HEK293 (cell line): ENCODE measurements around the gene FTH1.
A peak's percentile ranks its signal among the peaks of the same experiment; 100 is the strongest.
"Not testable (repeated sequence)": the region's sequence is repeated elsewhere in the genome, so short reads cannot be mapped to it uniquely, and the experiment has no call there.

Source experiments
- CTCF ChIA-PET: fragments of 350-600 bp; formaldehyde crosslinking; extraction: SDS; loops from one replicate; lab custom pipeline; 2021; ENCODE audit warnings: antibody characterized with exemption; lab: Yijun Ruan, JAX
- POLR2A ChIA-PET: fragments of 300-600 bp; formaldehyde crosslinking; extraction: SDS; loops from one replicate; lab custom pipeline; 2020; ENCODE audit warnings: antibody characterized with exemption, inconsistent platforms; lab: Yijun Ruan, JAX
- H3K27ac ChIP-seq: fragments of 200-500 bp; sonication (Bioruptor generic); 2 replicates; pipeline ENCODE4 v1.5.1; 2014; ENCODE audit warnings: low read depth, low read length, control low read depth, inconsistent platforms; ENCODE audit errors: extremely low read depth
- H3K36me3 ChIP-seq, 2 experiments: fragments of 200-500 bp in 1 of 2; sonication (Bioruptor generic) in 1 of 2; 1 replicate in 1 of 2; 2 replicates in 1 of 2; pipeline ENCODE4 v1.5.1; 2014 to 2017; ENCODE audit warnings: inconsistent platforms in 2 of 2, low read length in 2 of 2; ENCODE audit not compliant: control insufficient read depth in 2 of 2, insufficient read depth in 1 of 2
- H3K4me1 ChIP-seq: fragments of 200-500 bp; sonication (Bioruptor generic); 2 replicates; pipeline ENCODE4 v1.5.1; 2014; ENCODE audit warnings: mild to moderate bottlenecking, low read length, inconsistent platforms; ENCODE audit not compliant: control insufficient read depth, insufficient read depth
- H3K4me3 ChIP-seq: 2 replicates; pipeline ENCODE4 v1.5.1; 2011; ENCODE audit warnings: low read depth, mild to moderate bottlenecking, control low read depth, low read length, moderate library complexity
- H3K9me3 ChIP-seq: fragments of 200-500 bp; sonication (Bioruptor generic); 2 replicates; pipeline ENCODE4 v1.5.1; 2014; ENCODE audit warnings: low read depth, low read length, inconsistent platforms; ENCODE audit not compliant: control insufficient read depth, insufficient read depth
- KLF10 ChIP-seq: fragments of 450-650 bp; IDR thresholded peaks from 2 replicates; pipeline ENCODE4 v1.5.1; 2018; ENCODE audit warnings: missing biosample characterization, mild to moderate bottlenecking, missing genetic modification characterization
- MYNN ChIP-seq: fragments of 450-650 bp; formaldehyde crosslinking; IDR thresholded peaks from 2 replicates; pipeline ENCODE4 v1.5.1; 2016; ENCODE audit warnings: missing biosample characterization, missing genetic modification characterization, borderline replicate concordance
- RBAK ChIP-seq: fragments of 450-650 bp; formaldehyde crosslinking; IDR thresholded peaks from 2 replicates; pipeline ENCODE4 v1.5.1; 2016; ENCODE audit warnings: missing biosample characterization, missing genetic modification characterization
- SCRT2 ChIP-seq: fragments of 450-650 bp; formaldehyde crosslinking; IDR thresholded peaks from 2 replicates; pipeline ENCODE4 v1.5.1; 2016; ENCODE audit warnings: missing biosample characterization, missing genetic modification characterization
- SETDB1 ChIP-seq: IDR thresholded peaks from one replicate; pipeline ENCODE4 v1.6.1; 2017; ENCODE audit warnings: mild to moderate bottlenecking, low read length, moderate library complexity, mixed read lengths; ENCODE audit not compliant: insufficient read length
- TRIM28 ChIP-seq: IDR thresholded peaks from 2 replicates; pipeline ENCODE4 v1.6.1; 2011; ENCODE audit warnings: low read length, control low read depth, borderline replicate concordance
- ZIC2 ChIP-seq: fragments of 450-650 bp; formaldehyde crosslinking; IDR thresholded peaks from 2 replicates; pipeline ENCODE4 v1.5.1; 2016; ENCODE audit warnings: missing biosample characterization, missing genetic modification characterization
- ZNF157 ChIP-seq: fragments of 450-650 bp; formaldehyde crosslinking; IDR thresholded peaks from 2 replicates; pipeline ENCODE4 v1.5.1; 2016; ENCODE audit warnings: missing biosample characterization, missing genetic modification characterization
- ZNF248 ChIP-seq: fragments of 450-650 bp; formaldehyde crosslinking; IDR thresholded peaks from 2 replicates; pipeline ENCODE4 v1.5.1; 2017; ENCODE audit warnings: missing biosample characterization, missing genetic modification characterization
- ZNF391 ChIP-seq: fragments of 450-650 bp; formaldehyde crosslinking; IDR thresholded peaks from 2 replicates; pipeline ENCODE4 v1.5.1; 2016; ENCODE audit warnings: low read depth, missing biosample characterization, missing genetic modification characterization, borderline replicate concordance
- ZNF561 ChIP-seq: fragments of 450-650 bp; IDR thresholded peaks from 2 replicates; pipeline ENCODE4 v1.5.1; 2018; ENCODE audit warnings: missing biosample characterization, missing genetic modification characterization, borderline replicate concordance
- TF ChIP-seq, protein P1 (sequence below): fragments of 450-650 bp; formaldehyde crosslinking; IDR thresholded peaks from 2 replicates; pipeline ENCODE4 v1.5.1; 2016; ENCODE audit warnings: missing biosample characterization, missing genetic modification characterization

Gene FTH1

DNA sequence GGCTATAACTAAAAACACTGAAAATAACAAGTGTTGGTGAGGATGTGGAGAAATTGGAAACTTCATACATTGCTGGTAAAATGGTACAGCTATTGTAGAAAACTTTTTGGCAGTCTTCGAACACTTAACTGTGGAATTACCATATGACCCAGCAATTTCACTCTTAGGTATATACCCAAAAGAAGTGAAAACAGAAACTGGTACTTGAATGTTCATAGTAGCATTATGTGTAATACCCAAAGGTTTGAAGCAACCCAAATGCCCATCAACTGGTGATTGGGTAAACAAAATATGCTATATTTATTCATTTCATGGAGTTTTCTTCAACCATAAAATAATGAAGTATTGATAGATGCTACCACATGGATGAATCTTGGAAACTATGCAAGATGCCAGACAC lies 40.8 kb upstream of the FTH1 start (continued):
- no peak for TF ChIP-seq ZNF157 (tag by site-specific recombination)
- no peak for TF ChIP-seq RBAK (tag by site-specific recombination)

DNA sequence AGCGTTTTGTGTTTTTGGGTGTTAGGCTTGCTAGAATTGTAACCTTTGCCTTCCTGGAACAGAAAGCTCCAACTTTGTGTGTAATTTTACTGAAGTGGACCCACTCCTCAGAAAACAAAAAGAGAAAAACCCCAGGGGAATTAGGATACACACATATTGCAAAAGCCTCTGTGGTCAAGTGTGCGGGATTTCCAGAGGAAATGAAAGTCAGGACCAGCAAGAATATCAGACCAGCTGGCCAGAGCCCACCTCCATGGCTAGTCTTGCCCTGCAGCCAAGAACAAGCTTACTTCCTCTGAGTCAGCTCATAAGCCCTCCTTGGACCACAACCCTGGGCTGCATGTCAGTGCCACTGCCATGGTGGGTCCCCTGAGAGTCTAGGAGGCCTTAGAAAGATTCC lies 37.0 kb upstream of the FTH1 start:
- ChIA-PET CTCF (no interaction called here), POLR2A (no interaction called here)
- H3K36me3 ChIP-seq = no peaks in the 10 kb centered on the region
- no peaks in the 10 kb centered on the region for H3K9me3 ChIP-seq
- no peak overlapping the region for H3K27ac ChIP-seq
- H3K4me3 ChIP-seq = no peak overlapping the region
- no peak for TF ChIP-seq KLF10 (tag by site-specific recombination)
- no peak for TF ChIP-seq ZNF391 (tag by site-specific recombination)
- no peaks in the 10 kb centered on the region for H3K4me1 ChIP-seq

DNA sequence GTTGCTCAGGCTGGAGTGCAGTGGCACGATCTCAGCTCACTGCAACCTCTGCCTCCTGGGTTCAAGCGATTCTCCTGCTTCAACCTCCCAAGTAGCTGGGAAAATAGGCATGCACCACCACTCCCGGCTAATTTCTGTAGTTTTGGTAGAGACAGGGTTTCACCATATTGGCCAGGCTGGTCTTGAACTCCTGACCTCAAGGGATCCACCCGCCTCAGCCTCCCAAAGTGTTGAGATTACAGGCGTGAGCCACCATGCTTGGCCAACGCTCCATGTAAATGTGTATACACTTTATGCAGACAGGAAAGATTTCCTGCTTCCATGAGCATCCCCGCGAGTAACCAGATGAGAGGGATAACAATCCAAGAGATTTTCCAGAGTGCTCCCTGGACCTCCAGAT lies 34.8 kb upstream of the FTH1 start:
- H3K4me3 ChIP-seq, H3K4me1 ChIP-seq, CTCF ChIA-PET, H3K9me3 ChIP-seq, H3K27ac ChIP-seq, POLR2A ChIA-PET, H3K36me3 ChIP-seq: not testable (repeated sequence)

DNA sequence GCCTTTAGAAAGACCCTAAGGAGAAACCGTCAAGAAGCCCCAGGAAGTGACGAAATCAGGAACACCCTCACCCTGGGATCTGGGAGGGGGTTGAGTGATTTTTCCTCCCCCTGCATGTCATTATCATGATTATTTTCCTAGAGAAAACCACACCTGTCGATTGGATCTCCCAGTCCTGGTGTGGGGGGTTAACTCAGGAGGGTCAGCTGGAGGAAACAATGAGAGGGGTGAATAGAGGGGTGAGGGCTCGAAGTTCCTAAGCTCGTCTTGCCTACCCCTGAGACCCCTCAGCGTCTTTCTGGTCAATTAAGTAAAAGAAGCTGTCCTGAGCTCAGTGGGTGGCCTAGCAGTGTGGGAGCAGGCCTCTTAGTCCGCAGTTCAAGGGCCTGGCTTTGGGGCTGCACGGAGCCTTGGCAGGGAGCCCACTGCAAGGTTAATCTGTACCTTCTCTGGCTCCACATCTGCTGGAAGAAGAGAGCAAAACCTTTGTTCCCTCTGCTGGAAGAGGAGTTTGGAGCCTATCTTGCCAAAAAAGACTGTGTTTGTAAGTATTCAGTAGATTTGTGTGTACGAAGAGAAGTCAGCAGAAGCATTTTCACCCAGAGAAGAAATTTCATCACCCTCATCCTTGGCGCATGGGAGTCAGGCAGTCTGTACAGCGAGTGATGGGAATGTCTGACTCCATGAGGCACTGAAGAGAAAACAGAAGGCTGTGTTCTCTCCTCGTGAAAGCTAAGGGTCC lies 34.2 kb upstream of the FTH1 start:
- POLR2A ChIA-PET = no interaction called here
- CTCF ChIA-PET = no interaction called here

DNA sequence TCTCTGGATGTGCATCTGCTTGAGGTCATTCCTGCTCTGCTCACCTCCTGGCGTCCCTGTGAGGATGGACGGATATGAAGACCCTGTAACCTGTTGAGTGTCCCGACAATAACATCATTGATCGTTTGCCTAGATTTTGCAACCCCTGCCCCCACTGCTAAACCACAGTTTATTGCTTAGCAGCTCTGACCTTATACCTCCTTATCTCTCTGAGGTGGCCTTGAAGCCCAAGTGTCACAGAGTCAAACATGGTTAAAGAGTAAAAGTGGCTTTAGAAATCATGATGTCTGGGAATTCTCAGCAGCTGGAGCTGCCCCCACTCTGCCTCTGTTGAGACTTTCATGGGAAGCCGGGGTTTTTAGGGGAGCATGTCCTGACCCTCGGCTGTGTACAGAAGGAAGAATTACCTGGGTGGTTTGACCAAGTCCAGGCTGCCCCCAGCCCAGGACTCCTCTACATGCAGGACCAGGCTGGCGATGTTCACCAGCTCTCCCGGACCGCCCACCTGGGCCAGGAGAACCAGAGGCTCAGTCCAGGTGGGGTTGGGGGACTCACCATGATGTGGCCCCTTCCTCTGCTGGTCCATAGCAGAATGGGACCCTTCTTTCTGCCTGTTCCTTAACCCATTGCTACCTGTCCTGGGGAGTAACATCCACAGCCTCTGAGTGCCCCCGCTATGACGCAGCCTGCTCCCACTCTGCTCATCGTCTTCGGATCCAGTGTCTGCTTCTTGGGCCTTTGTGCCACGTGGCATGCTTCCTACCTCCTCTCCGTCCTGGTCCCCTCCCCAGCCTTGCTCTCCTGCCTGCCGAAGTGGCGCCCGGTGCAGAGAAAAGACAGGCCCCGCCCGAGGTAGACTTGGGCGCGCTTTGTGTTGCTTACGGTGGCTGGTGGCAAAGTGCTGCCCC lies 33.4 kb upstream of the FTH1 start:
- H3K27ac ChIP-seq = no peak overlapping the region

More for the DNA sequence above, 34.2 kb upstream of the FTH1 start:
- H3K4me1 ChIP-seq = no peaks in the 10 kb centered on the region
- 0 out of 2 replicates have a peak, but pooled peaks have one; percentile 21 for TF ChIP-seq ZIC2 (tag by site-specific recombination)
- TF ChIP-seq, protein P1, sequence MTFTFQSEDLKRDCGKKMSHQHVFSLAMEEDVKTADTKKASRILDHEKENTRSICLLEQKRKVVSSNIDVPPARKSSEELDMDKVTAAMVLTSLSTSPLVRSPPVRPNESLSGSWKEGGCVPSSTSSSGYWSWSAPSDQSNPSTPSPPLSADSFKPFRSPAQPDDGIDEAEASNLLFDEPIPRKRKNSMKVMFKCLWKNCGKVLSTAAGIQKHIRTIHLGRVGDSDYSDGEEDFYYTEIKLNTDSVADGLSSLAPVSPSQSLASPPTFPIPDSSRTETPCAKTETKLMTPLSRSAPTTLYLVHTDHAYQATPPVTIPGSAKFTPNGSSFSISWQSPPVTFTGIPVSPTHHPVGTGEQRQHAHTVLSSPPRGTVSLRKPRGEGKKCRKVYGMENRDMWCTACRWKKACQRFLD = no peak
- no peak overlapping the region for H3K27ac ChIP-seq
- no peak overlapping the region for H3K4me3 ChIP-seq
- no peaks in the 10 kb centered on the region for H3K9me3 ChIP-seq
- no peaks in the 10 kb centered on the region for H3K36me3 ChIP-seq

DNA sequence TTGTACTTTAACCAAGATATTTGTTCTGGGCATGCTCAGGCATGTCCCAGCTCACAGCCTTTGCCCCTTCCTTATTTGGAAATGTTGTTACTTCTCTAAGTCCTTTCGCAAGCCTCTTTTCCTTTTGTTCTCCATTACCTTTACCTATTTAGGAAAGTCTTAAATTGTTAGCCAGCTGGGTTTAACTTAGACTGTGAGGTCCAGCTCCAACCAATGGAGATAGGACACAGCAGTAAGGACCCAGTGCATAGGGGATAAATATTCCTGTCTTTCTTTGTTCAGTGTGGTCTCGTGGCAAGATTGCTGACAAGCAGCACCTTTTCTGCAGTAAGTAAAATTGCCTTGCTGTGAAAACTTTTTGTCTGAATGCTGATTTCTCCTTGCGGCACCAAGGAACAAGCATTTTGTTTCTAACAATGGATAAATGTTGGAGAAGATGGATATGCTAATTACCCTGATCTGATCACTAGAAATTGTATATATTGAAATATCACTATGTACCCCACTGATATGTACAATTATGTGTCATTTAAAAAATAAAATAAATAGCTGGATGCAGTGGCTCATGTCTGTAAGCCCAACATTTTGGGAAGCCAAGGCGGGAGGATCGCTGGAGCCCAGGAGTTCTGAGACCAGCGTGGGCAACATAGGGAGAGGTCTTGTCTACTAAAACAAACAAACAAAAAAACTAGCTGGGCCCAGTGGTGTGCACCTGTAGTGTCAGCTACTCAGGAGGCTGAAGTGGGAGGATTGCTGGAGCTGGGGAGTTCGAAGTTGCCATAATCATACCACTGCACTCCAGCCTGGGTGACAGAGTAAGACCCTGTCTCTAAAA lies 31.9 kb upstream of the FTH1 start:
- H3K36me3 ChIP-seq = no peaks in the 10 kb centered on the region
- ChIA-PET POLR2A (no interaction called here), CTCF (interaction anchor here (0.6 to 0.8 kb wide), 3 partner anchors 54 to 97 kb away, joined by 3 to 5 read pairs (median 3); no protein-coding TSS in a partner anchor)
- H3K9me3 ChIP-seq = no peaks in the 10 kb centered on the region
- H3K4me3 ChIP-seq = no peak overlapping the region
- no peak overlapping the region for H3K27ac ChIP-seq
- TF ChIP-seq ZNF561 (tag by site-specific recombination) (peak; percentile 94), ZNF248 (tag by site-specific recombination) (no peak), SETDB1 (peak; percentile 100), MYNN (tag by site-specific recombination) (no peak), TRIM28 (peak; percentile 98)
- no peaks in the 10 kb centered on the region for H3K4me1 ChIP-seq

More for the DNA sequence above, 33.4 kb upstream of the FTH1 start:
- CTCF ChIA-PET = interaction anchor here (0.5 kb wide), 1 partner anchor 38 kb away, joined by 3 read pairs; no protein-coding TSS in a partner anchor
- Histone ChIP-seq H3K9me3 (no peaks in the 10 kb centered on the region), H3K36me3 (no peaks in the 10 kb centered on the region), H3K4me1 (no peaks in the 10 kb centered on the region), H3K4me3 (no peak overlapping the region)
- POLR2A ChIA-PET = no interaction called here
- TF ChIP-seq SCRT2 (tag by site-specific recombination) (peak; percentile 46), SETDB1 (no peak)
